Measurements from ENCODE around the gene CEMIP.

The CEMIP gene

DNA sequence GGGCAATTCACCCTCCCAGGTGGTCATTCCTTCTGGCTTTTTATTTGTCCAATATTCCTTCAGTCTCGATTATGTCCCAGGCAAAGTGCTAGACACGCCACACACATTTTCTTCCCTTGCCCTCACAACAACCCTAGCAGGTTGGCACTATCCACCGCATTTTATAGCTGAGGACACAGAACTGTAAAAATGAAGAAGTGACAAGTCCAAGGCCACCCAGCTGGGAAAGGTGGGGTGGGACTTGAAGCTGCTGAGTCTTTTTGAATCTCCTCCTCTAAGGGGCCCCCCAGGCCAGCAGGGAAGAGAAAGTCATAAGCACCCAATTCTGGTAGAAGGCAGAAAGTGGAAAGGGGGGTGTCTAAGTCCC is 60.6 kb downstream of the CEMIP start:
- Histone ChIP-seq H3K36me3 (ENCODE audit: control insufficient read depth, insufficient read depth, low read length) (no peaks in the 10 kb centered on the region), H3K9me3 (ENCODE audit: control insufficient read depth, low read length) (no peaks in the 10 kb centered on the region), H3K27ac (ENCODE audit: insufficient read depth, low read length, poor library complexity, severe bottlenecking) (no peak overlapping the region), H3K4me3 (ENCODE audit: insufficient read depth, low read depth, low read length, poor library complexity, severe bottlenecking) (no peak overlapping the region), H3K4me1 (ENCODE audit: control insufficient read depth, insufficient read depth, low read length, poor library complexity, severe bottlenecking) (no peaks in the 10 kb centered on the region), H3K27me3 (replicated peaks; ENCODE audit: control insufficient read depth, insufficient read depth, low read length, poor library complexity, severe bottlenecking) (no peaks in the 10 kb centered on the region)
- DNase-seq = no peak

DNA sequence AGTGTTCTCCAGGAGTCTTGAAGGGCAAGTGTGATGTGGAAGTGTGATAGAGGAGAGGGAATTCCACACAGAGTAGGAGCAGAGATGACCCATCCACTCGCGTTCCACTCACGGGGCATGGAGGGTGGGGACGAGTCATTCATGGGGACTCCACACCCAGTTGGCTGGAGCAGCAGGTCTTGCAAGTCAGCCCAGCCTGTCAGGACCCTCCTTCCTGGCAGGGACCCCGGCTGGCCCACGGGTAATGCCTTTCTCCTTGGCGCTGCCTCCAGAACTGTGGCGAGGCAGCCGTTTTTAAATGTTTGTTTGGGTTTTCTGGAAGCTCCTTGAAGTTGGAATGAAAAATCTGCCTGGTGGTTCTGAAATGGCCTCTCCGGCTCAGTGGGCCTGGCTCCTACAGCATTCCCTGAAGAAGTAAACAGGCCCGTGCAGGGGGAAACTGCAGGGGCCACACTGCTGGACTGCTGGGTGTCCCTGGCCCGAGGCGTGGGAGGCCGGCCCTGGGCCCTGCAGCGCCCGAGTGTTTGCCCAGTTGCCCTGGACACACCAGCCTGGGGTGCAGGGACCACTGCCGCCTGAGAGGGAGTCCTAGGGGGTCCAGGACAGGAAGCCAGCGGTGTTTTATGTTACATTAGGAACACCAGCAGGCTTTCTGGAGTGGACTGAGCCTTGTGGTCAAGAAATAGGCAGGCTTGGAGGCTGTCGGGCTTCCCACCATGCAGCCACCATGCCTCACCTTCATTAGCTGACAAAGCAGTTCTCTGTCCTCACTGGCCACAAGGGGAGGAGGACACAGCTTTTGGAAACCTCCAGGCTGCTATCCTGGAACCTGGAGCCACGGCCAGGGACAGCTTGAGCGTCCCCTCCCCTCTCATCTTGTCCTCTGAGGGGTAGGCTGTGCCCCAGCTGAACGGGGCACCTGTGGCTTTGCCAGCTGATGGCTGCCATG is 61.3 kb downstream of the CEMIP start:
- Histone ChIP-seq H3K36me3 (ENCODE audit: control insufficient read depth, insufficient read depth, low read length) (no peaks in the 10 kb centered on the region), H3K9me3 (ENCODE audit: control insufficient read depth, low read length) (no peaks in the 10 kb centered on the region), H3K27me3 (replicated peaks; ENCODE audit: control insufficient read depth, insufficient read depth, low read length, poor library complexity, severe bottlenecking) (no peaks in the 10 kb centered on the region), H3K4me1 (ENCODE audit: control insufficient read depth, insufficient read depth, low read length, poor library complexity, severe bottlenecking) (no peaks in the 10 kb centered on the region), H3K4me3 (ENCODE audit: insufficient read depth, low read depth, low read length, poor library complexity, severe bottlenecking) (no peak overlapping the region), H3K27ac (ENCODE audit: insufficient read depth, low read length, poor library complexity, severe bottlenecking) (no peak overlapping the region)
- no peak for DNase-seq

DNA sequence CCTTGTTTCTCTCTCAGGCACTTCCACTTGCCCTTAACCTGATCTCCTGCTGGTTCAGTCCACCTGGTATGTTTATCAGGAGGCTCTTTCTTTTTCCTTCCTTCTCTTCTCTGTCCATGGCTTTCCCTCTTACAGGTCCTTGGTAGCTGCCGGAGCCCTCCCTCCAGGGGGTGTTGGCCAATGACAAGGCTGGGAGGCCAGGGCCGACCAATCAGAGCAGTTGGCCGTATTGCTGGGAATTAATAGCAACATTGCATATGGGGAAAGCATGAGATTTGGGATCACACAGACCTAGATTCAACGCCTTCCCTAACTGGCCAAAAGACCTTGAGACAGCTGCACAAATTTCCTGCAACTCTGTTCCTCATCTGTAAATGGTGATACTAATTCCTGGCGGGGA is 62.4 kb downstream of the CEMIP start:
- Histone ChIP-seq H3K27ac (ENCODE audit: insufficient read depth, low read length, poor library complexity, severe bottlenecking) (no peak overlapping the region), H3K27me3 (replicated peaks; ENCODE audit: control insufficient read depth, insufficient read depth, low read length, poor library complexity, severe bottlenecking) (no peaks in the 10 kb centered on the region), H3K4me1 (ENCODE audit: control insufficient read depth, insufficient read depth, low read length, poor library complexity, severe bottlenecking) (no peaks in the 10 kb centered on the region), H3K9me3 (ENCODE audit: control insufficient read depth, low read length) (no peaks in the 10 kb centered on the region), H3K4me3 (ENCODE audit: insufficient read depth, low read depth, low read length, poor library complexity, severe bottlenecking) (no peak overlapping the region), H3K36me3 (ENCODE audit: control insufficient read depth, insufficient read depth, low read length) (no peaks in the 10 kb centered on the region)
- no peak for DNase-seq

DNA sequence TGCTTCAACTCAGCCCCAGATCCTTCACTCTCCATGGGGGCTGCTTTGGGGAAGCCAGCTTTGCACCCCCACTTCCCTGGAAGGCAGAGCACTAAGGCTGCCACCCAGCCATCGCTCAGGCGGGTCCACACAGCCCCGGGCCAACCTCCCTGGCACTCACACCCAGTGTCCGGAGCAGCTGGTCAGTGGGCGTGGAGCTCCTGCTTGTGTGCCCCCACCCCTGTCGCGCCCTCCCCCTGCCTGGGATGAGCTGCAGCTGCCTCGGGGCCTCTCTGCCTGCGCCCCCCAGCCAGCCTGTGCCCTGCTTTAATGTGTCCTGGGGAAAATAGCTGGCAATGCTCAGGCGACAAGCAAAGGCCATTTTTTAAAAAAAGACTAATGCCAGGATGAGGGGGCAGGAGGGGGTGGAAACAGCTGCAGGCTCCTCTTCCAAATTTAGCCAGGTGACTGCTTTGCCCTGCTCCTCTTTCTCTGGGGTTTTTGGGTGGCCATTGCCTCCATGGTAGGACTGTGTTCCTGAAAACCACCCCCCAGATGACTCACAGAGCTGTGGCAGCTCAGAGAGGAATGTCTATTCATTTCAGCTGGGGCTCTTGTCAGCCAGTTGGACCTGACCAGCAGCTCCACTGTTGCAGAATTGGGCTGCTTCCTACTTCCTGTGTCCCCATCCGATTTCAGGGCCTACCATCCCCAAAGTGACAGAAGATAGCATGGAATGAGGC is 65.0 kb downstream of the CEMIP start:
- Histone ChIP-seq H3K27me3 (replicated peaks; ENCODE audit: control insufficient read depth, insufficient read depth, low read length, poor library complexity, severe bottlenecking) (no peaks in the 10 kb centered on the region), H3K4me3 (ENCODE audit: insufficient read depth, low read depth, low read length, poor library complexity, severe bottlenecking) (no peak overlapping the region), H3K9me3 (ENCODE audit: control insufficient read depth, low read length) (no peaks in the 10 kb centered on the region), H3K4me1 (ENCODE audit: control insufficient read depth, insufficient read depth, low read length, poor library complexity, severe bottlenecking) (no peaks in the 10 kb centered on the region), H3K36me3 (ENCODE audit: control insufficient read depth, insufficient read depth, low read length) (no peaks in the 10 kb centered on the region), H3K27ac (ENCODE audit: insufficient read depth, low read length, poor library complexity, severe bottlenecking) (no peak overlapping the region)
- no peak for DNase-seq

DNA sequence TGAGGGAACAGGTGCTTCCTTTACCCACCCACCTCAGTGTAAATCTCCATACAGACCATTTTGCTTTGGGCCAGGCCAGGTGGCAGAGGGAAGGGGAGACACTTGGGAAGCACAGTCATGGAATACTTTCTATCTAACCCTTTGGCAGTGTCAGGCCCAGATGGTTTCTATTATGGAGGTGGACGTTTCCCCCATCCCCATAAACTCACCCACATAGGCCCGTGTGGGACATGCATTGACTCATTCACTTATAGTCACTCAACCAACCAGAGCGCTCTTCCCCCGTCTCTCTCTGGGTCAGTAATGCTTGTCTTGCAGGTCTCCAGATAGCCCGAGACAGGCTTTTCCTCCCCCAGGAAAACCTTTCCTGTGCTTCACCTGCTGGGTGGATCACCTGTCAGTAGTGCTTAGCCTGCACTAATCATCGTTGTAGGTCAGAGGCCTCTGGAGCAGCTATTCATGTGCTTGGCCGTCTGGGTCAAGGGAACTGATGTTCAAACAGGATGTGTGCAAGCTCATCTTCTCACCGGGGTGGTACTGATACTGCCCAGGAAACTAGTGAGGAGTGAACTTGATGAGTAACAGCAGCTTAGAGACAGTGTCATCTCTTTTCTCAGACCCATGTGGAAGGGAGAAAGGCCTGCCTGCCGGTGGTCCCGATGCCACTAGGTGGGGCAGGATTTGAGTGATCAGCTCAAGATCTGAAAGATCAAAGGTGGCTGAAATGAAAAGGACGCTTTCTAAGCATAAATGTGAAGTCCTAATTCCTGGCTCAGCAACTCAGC is 67.1 kb downstream of the CEMIP start:
- H3K27me3 ChIP-seq (replicated peaks; ENCODE audit: control insufficient read depth, insufficient read depth, low read length, poor library complexity, severe bottlenecking) = no peaks in the 10 kb centered on the region
- DNase-seq = no peak
- no peaks in the 10 kb centered on the region for H3K4me1 ChIP-seq (ENCODE audit: control insufficient read depth, insufficient read depth, low read length, poor library complexity, severe bottlenecking)
- no peaks in the 10 kb centered on the region for H3K36me3 ChIP-seq (ENCODE audit: control insufficient read depth, insufficient read depth, low read length)
- H3K4me3 ChIP-seq (ENCODE audit: insufficient read depth, low read depth, low read length, poor library complexity, severe bottlenecking) = no peak overlapping the region
- no peak overlapping the region for H3K27ac ChIP-seq (ENCODE audit: insufficient read depth, low read length, poor library complexity, severe bottlenecking)
- no peaks in the 10 kb centered on the region for H3K9me3 ChIP-seq (ENCODE audit: control insufficient read depth, low read length)

DNA sequence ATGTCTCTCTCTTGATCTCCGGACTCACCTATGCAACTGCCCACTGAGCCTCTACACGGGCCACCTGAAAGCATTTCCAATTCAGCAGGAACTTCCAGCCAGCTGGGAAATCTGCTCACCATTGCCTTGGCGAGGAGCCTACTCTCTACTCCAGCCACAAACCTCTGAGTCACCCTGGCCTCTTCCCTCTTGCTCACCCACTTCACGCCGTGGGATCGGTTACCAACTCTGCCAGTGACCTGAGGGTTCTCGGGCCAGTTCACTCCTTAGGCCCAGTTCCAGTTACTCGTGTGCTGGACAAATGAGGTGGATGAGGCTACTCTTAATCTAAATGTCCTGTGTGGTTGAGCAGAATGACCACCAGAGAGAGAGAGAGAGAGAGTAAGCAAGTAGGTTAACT is 70.1 kb downstream of the CEMIP start:
- DNase-seq = no peak
- H3K36me3 ChIP-seq (ENCODE audit: control insufficient read depth, insufficient read depth, low read length) = no peaks in the 10 kb centered on the region
- H3K4me3 ChIP-seq (ENCODE audit: insufficient read depth, low read depth, low read length, poor library complexity, severe bottlenecking) = no peak overlapping the region
- H3K9me3 ChIP-seq (ENCODE audit: control insufficient read depth, low read length) = no peaks in the 10 kb centered on the region
- no peaks in the 10 kb centered on the region for H3K27me3 ChIP-seq (replicated peaks; ENCODE audit: control insufficient read depth, insufficient read depth, low read length, poor library complexity, severe bottlenecking)
- no peaks in the 10 kb centered on the region for H3K4me1 ChIP-seq (ENCODE audit: control insufficient read depth, insufficient read depth, low read length, poor library complexity, severe bottlenecking)
- no peak overlapping the region for H3K27ac ChIP-seq (ENCODE audit: insufficient read depth, low read length, poor library complexity, severe bottlenecking)

DNA sequence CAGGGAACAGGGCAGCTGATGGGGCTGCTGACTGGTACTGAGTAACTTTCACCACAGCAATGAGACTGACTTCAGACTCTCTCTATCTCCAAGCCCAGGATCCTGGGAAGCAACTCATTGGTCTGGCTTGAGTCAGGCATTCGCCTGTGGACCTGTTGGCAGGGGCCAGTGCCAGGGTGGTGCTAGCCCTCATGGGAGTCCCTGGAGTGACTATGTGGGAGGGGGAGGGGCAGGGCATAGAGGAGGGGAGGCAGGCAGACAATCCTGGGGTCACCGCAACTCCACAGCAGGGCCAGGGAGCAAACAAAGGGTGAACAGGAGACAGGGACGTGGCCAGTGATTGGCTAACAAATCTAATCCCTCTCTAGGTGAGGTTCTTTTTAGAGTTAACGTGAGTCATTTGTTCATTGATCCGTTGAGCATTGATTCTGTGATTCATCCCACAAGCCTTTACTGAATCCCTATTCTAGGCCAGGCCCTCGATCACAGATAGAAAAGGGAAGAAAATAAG is 71.8 kb downstream of the CEMIP start:
- no peak for DNase-seq
- no peaks in the 10 kb centered on the region for H3K4me1 ChIP-seq (ENCODE audit: control insufficient read depth, insufficient read depth, low read length, poor library complexity, severe bottlenecking)
- no peaks in the 10 kb centered on the region for H3K9me3 ChIP-seq (ENCODE audit: control insufficient read depth, low read length)
- no peaks in the 10 kb centered on the region for H3K36me3 ChIP-seq (ENCODE audit: control insufficient read depth, insufficient read depth, low read length)
- no peak overlapping the region for H3K27ac ChIP-seq (ENCODE audit: insufficient read depth, low read length, poor library complexity, severe bottlenecking)
- no peak overlapping the region for H3K4me3 ChIP-seq (ENCODE audit: insufficient read depth, low read depth, low read length, poor library complexity, severe bottlenecking)
- no peaks in the 10 kb centered on the region for H3K27me3 ChIP-seq (replicated peaks; ENCODE audit: control insufficient read depth, insufficient read depth, low read length, poor library complexity, severe bottlenecking)

DNA sequence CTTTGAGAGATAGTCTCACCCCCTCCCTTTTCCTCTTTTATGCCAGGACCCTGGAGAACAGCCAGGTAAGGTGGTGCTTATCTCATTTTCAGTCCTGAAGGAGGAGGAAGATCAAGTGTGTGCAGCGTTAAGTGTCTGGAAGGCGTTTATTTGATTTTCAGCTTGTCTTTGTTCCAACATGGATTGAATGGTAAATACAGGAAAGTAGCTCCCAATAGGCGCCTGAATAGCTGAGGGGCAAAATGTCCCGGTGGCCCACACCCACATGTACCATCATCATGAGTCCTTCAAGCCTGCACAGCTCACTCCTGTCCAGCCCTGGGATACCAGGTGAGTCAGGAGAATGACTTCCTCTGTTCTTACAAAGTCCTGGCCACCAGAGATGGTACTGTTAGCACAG is 73.5 kb downstream of the CEMIP start:
- no peaks in the 10 kb centered on the region for H3K36me3 ChIP-seq (ENCODE audit: control insufficient read depth, insufficient read depth, low read length)
- H3K4me3 ChIP-seq (ENCODE audit: insufficient read depth, low read depth, low read length, poor library complexity, severe bottlenecking) = no peak overlapping the region
- H3K27me3 ChIP-seq (replicated peaks; ENCODE audit: control insufficient read depth, insufficient read depth, low read length, poor library complexity, severe bottlenecking) = no peaks in the 10 kb centered on the region
- DNase-seq = no peak
- H3K27ac ChIP-seq (ENCODE audit: insufficient read depth, low read length, poor library complexity, severe bottlenecking) = no peak overlapping the region
- peaks cover 3% of the 10 kb centered on the region for H3K4me1 ChIP-seq (ENCODE audit: control insufficient read depth, insufficient read depth, low read length, poor library complexity, severe bottlenecking)
- no peaks in the 10 kb centered on the region for H3K9me3 ChIP-seq (ENCODE audit: control insufficient read depth, low read length)

DNA sequence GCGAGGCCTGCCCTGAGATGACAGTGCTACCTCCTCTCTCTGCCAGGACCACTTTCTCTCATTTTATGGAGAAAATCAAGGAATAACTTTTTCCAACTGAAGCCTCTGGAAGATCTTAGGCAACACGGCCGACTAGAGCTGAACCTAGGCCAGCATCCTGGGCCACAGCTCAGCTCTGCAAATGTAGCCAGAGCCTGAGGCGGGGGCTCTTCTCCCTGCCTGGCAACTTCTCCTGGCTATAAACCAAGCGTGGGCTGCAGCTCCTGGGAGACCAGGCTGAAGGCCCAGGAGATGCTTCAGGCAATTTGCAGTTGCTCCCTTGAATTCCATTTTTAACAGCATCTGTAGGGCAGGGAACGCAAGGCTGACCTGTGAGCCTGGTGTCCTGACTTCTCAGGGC is 74.9 kb downstream of the CEMIP start:
- Histone ChIP-seq H3K4me3 (ENCODE audit: insufficient read depth, low read depth, low read length, poor library complexity, severe bottlenecking) (no peak overlapping the region), H3K27me3 (replicated peaks; ENCODE audit: control insufficient read depth, insufficient read depth, low read length, poor library complexity, severe bottlenecking) (no peaks in the 10 kb centered on the region), H3K4me1 (ENCODE audit: control insufficient read depth, insufficient read depth, low read length, poor library complexity, severe bottlenecking) (peaks cover 3% of the 10 kb centered on the region), H3K36me3 (ENCODE audit: control insufficient read depth, insufficient read depth, low read length) (no peaks in the 10 kb centered on the region), H3K9me3 (ENCODE audit: control insufficient read depth, low read length) (no peaks in the 10 kb centered on the region), H3K27ac (ENCODE audit: insufficient read depth, low read length, poor library complexity, severe bottlenecking) (no peak overlapping the region)
- DNase-seq = no peak

All from effector memory CD4-positive, alpha-beta T cell (primary cell).